Measurements from ENCODE around the gene SLC24A4. TPM values are rescaled to one million over a fixed set of nuclear protein-coding genes. Genes with fewer than 3 reads are reported as not detected.

Gene SLC24A4
- total RNA-seq, 2 donors from 2014 or later = 0.11 to 0.17 TPM

GRCh38 chr14:92425101-92425500, 102.1 kb downstream of the SLC24A4 start:
- H3K4me1 ChIP-seq = no peaks in the 10 kb centered on the region
- no peak for DNase-seq
- intact Hi-C loops (cut with DNase I) = no loop called here
- no peaks in the 10 kb centered on the region for H3K27me3 ChIP-seq
- no peak overlapping the region for H3K4me3 ChIP-seq
- no peak overlapping the region for H3K27ac ChIP-seq
- H3K9me3 ChIP-seq = no peaks in the 10 kb centered on the region
- no peak for TF ChIP-seq CTCF (IDR thresholded peaks at IDR 0.05)
- H3K9ac ChIP-seq (ENCODE audit: low read depth in 2 of 2, low read length in 2 of 2) = no peak overlapping the region
- no peaks in the 10 kb centered on the region for H3K36me3 ChIP-seq

GRCh38 chr14:92426237-92426636, 103.3 kb downstream of the SLC24A4 start:
- TF ChIP-seq CTCF (IDR thresholded peaks at IDR 0.05) = no peak
- intact Hi-C loops (cut with DNase I) = no loop called here
- Histone ChIP-seq H3K36me3 (no peaks in the 10 kb centered on the region), H3K9ac (ENCODE audit: low read depth in 2 of 2, low read length in 2 of 2) (no peak overlapping the region), H3K4me1 (no peaks in the 10 kb centered on the region), H3K4me3 (no peak overlapping the region), H3K27ac (no peak overlapping the region), H3K9me3 (no peaks in the 10 kb centered on the region), H3K27me3 (no peaks in the 10 kb centered on the region)
- no peak for DNase-seq

GRCh38 chr14:92427096-92427495, 104.1 kb downstream of the SLC24A4 start:
- Histone ChIP-seq H3K36me3 (no peaks in the 10 kb centered on the region), H3K27me3 (no peaks in the 10 kb centered on the region), H3K4me1 (no peaks in the 10 kb centered on the region), H3K27ac (no peak overlapping the region), H3K4me3 (no peak overlapping the region), H3K9me3 (no peaks in the 10 kb centered on the region), H3K9ac (ENCODE audit: low read depth in 2 of 2, low read length in 2 of 2) (no peak overlapping the region)
- no peak for TF ChIP-seq CTCF (IDR thresholded peaks at IDR 0.05)
- intact Hi-C loops (cut with DNase I) = no loop called here
- DNase-seq = no peak

DNA sequence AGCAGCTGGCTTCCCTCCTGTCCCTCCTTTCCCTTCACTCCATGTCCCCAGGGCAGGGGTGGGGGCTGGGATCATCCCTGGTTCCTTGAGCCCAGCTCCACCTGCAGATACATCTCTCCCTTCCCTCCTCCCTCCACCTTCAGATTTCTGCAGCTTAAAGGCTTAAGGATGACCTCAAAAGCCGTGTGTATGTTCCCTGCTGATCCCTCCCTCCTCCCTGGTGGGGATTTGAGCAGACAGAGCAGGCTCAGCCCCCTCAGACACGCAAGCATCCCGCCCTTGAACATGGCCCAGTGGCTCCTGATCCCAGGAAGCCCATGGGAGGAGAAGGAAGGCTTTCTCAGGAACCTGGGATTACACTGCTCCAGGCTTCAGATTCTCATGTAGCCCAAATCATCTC, 107.7 kb downstream of the SLC24A4 start:
- no peak for DNase-seq
- Histone ChIP-seq H3K9me3 (no peaks in the 10 kb centered on the region), H3K36me3 (no peaks in the 10 kb centered on the region), H3K27ac (no peak overlapping the region), H3K4me3 (no peak overlapping the region), H3K4me1 (no peaks in the 10 kb centered on the region), H3K27me3 (no peaks in the 10 kb centered on the region), H3K9ac (ENCODE audit: low read depth in 2 of 2, low read length in 2 of 2) (no peak overlapping the region)
- no peak for TF ChIP-seq CTCF (IDR thresholded peaks at IDR 0.05)
- intact Hi-C loops (cut with DNase I) = no loop called here

DNA sequence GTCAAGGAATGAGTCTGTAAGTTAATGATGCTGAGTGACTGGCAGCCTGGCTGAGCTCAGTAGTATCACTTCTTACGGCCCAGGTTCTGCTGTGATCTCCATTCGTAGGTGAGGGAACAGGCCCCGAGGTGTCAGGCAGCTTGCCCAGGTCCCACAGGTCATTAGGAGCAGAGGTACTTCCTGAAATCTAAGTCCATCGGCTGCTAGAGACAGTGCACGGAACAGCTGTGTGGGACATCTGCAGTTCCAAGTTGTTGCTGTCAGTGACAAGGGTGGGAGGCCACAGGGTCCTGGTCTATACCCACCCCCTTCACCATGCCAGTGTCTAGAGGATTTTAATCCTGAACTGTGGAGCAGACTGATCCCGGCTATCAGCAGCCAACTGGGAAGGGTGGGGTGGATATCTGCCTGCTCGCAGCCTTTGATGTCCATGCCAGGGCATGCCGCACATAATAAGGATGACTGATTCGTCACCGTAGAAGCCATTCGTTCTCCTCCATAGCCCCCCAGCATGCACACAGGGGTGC, 108.3 kb downstream of the SLC24A4 start:
- H3K4me3 ChIP-seq = no peak overlapping the region
- no peak overlapping the region for H3K9ac ChIP-seq (ENCODE audit: low read depth in 2 of 2, low read length in 2 of 2)
- no peaks in the 10 kb centered on the region for H3K27me3 ChIP-seq
- intact Hi-C loops (cut with DNase I) = no loop called here
- H3K36me3 ChIP-seq = no peaks in the 10 kb centered on the region
- no peak overlapping the region for H3K27ac ChIP-seq
- no peak for DNase-seq
- H3K9me3 ChIP-seq = no peaks in the 10 kb centered on the region
- H3K4me1 ChIP-seq = no peaks in the 10 kb centered on the region
- no peak for TF ChIP-seq CTCF (IDR thresholded peaks at IDR 0.05)

All from colonic mucosa (tissue), 4 donors.